Neuronal stem cell (in vitro differentiated cells): ENCODE results near the gene MYL3.

Source experiments
- DNase-seq: peaks from one replicate; pipeline ENCODE4 v3.0.0-alpha.2; 2013; ENCODE audit warnings: low spot score
- H2AFZ ChIP-seq: one replicate; pipeline ENCODE4 v1.6.1; 2013; ENCODE audit warnings: mild to moderate bottlenecking, low read length, inconsistent platforms
- H2AK5ac ChIP-seq: 2 replicates; pipeline ENCODE4 v1.6.1; 2013; ENCODE audit warnings: low read depth, mild to moderate bottlenecking, inconsistent platforms, low read length, moderate library complexity, mixed read lengths
- H2BK120ac ChIP-seq: 2 replicates; pipeline ENCODE4 v1.6.1; 2013; ENCODE audit warnings: low read depth, mild to moderate bottlenecking, inconsistent platforms, low read length, moderate library complexity, mixed read lengths
- H2BK12ac ChIP-seq: one replicate; pipeline ENCODE4 v1.6.1; 2013; ENCODE audit warnings: low read length, inconsistent platforms
- H2BK15ac ChIP-seq: 2 replicates; pipeline ENCODE4 v1.6.1; 2013; ENCODE audit warnings: mild to moderate bottlenecking, low read length, inconsistent platforms, mixed read lengths
- H2BK5ac ChIP-seq: one replicate; pipeline ENCODE4 v1.6.1; 2013; ENCODE audit warnings: inconsistent platforms, mild to moderate bottlenecking, low read length, moderate library complexity
- H3K14ac ChIP-seq: one replicate; pipeline ENCODE4 v1.6.1; 2013; ENCODE audit warnings: low read length, inconsistent platforms
- H3K18ac ChIP-seq: 2 replicates; pipeline ENCODE4 v1.6.1; 2013; ENCODE audit warnings: low read length, inconsistent platforms
- H3K23ac ChIP-seq: 2 replicates; pipeline ENCODE4 v1.6.1; 2013; ENCODE audit warnings: low read depth, mild to moderate bottlenecking, mixed read lengths, low read length, inconsistent platforms; ENCODE audit not compliant: poor library complexity
- H3K27ac ChIP-seq: replicated peaks from 3 replicates; pipeline ENCODE4 v1.5.1; 2013; ENCODE audit warnings: low read length, inconsistent platforms
- H3K27me3 ChIP-seq, 3 experiments: 2 replicates each; pipeline ENCODE4 v1.6.1; 2013; ENCODE audit warnings: low read length in 3 of 3, mild to moderate bottlenecking in 2 of 3, inconsistent platforms in 1 of 3, low read depth in 1 of 3, mixed read lengths in 1 of 3, moderate library complexity in 1 of 3; ENCODE audit not compliant: control insufficient read depth in 3 of 3, insufficient read depth in 3 of 3
- H3K36me3 ChIP-seq, 2 donors: replicated peaks in 1 of 2; 2 replicates each; pipeline ENCODE4 v1.6.1; 2013; ENCODE audit warnings: low read length in 2 of 2; ENCODE audit not compliant: control insufficient read depth in 2 of 2, insufficient read depth in 2 of 2
- H3K4ac ChIP-seq: 2 replicates; pipeline ENCODE4 v1.6.1; 2013; ENCODE audit warnings: inconsistent platforms, mild to moderate bottlenecking, low read length, moderate library complexity
- H3K4me1 ChIP-seq, 2 donors: 1 replicate in 1 of 2; 2 replicates in 1 of 2; pipeline ENCODE4 v1.6.1; 2013; ENCODE audit warnings: low read length in 2 of 2, low read depth in 1 of 2; ENCODE audit not compliant: control insufficient read depth in 2 of 2, insufficient read depth in 1 of 2
- H3K4me2 ChIP-seq: one replicate; pipeline ENCODE4 v1.6.1; 2013; ENCODE audit warnings: mild to moderate bottlenecking, low read length, inconsistent platforms; ENCODE audit not compliant: insufficient read depth, poor library complexity, severe bottlenecking
- H3K4me3 ChIP-seq, 2 donors: 2 replicates each; pipeline ENCODE4 v1.5.1; 2013; ENCODE audit warnings: low read length in 2 of 2, mild to moderate bottlenecking in 2 of 2, inconsistent platforms in 1 of 2, moderate library complexity in 1 of 2
- H3K79me1 ChIP-seq: one replicate; pipeline ENCODE4 v1.6.1; 2013; ENCODE audit warnings: low read depth, mild to moderate bottlenecking, inconsistent platforms, low read length, moderate library complexity
- H3K9ac ChIP-seq: one replicate; pipeline ENCODE4 v1.6.1; 2013; ENCODE audit warnings: mild to moderate bottlenecking, low read depth, low read length, inconsistent platforms; ENCODE audit not compliant: poor library complexity
- H3K9me3 ChIP-seq, 2 donors: replicated peaks in 1 of 2; 2 replicates each; pipeline versions ENCODE3 to v1.6.1; 2013; ENCODE audit warnings: low read length in 2 of 2, mild to moderate bottlenecking in 2 of 2, inconsistent platforms in 1 of 2, low read depth in 1 of 2, mixed read lengths in 1 of 2, moderate library complexity in 1 of 2; ENCODE audit not compliant: control insufficient read depth in 2 of 2, insufficient read depth in 1 of 2
- H4K8ac ChIP-seq: one replicate; pipeline ENCODE4 v1.6.1; 2013; ENCODE audit warnings: low read depth, mild to moderate bottlenecking, inconsistent platforms, low read length, moderate library complexity
- H4K91ac ChIP-seq: one replicate; pipeline ENCODE4 v1.6.1; 2013; ENCODE audit warnings: low read length, low read depth, mild to moderate bottlenecking, inconsistent platforms; ENCODE audit not compliant: poor library complexity
- WGBS, 2 donors: extraction: QIAGEN DNeasy Blood & Tissue Kit; methylation state at CpG; one replicate each; pipeline ENCODE4 v1.1.7; 2013; ENCODE audit warnings: missing lambda C conversion rate in 2 of 2, mixed read lengths in 1 of 2; ENCODE audit not compliant: insufficient read length in 2 of 2, insufficient replicate concordance in 1 of 2; ENCODE audit errors: extremely low coverage in 2 of 2; 5-methylcytosine and 5-hydroxymethylcytosine counted together

Gene MYL3

DNA sequence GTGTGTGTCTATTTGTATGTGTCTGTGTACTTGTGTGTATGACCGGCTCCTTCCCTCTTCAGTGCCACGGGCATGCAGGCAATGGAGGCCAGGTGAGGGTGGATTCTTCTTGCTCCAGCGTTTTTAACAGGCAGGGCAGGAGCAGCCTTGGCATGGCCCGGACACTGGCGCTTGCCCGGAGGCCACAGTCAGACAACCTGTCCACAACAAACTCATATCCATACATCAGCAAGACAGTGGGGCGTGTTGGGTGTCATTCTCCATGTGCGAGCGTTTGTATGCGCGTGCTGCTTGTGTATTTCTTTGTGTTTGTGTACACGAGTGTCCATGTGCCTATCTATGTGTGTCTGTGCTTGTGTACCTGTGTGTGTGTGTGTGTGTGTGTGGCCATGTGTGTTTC lies 44.0 kb upstream of the MYL3 start:
- no peak overlapping the region for H4K8ac ChIP-seq
- H3K36me3 ChIP-seq: peaks cover 0 to 2% of the 10 kb centered on the region in 2 donors
- H2BK12ac ChIP-seq: no peak overlapping the region
- no CpG with 5 or more reads among the region's 12 CpGs for WGBS, 2 donors
- no peak overlapping the region for H2BK15ac ChIP-seq
- H2AK5ac ChIP-seq: no peak overlapping the region
- no peak overlapping the region for H3K9ac ChIP-seq
- no peak for DNase-seq
- no peak overlapping the region for H3K27ac ChIP-seq
- H3K4me3 ChIP-seq: no peak overlapping the region
- H3K23ac ChIP-seq: no peak overlapping the region
- no peak overlapping the region for H2AFZ ChIP-seq
- no peak overlapping the region for H3K18ac ChIP-seq
- peaks cover 0 to 5% (median 3%) of the 10 kb centered on the region in 3 experiments for H3K27me3 ChIP-seq
- no peak overlapping the region for H3K14ac ChIP-seq
- H4K91ac ChIP-seq: no peak overlapping the region
- no peaks in the 10 kb centered on the region for H3K9me3 ChIP-seq
- no peak overlapping the region for H3K4me2 ChIP-seq
- H3K4me1 ChIP-seq: peaks cover 0 to 4% of the 10 kb centered on the region in 2 donors
- no peaks in the 10 kb centered on the region for H3K79me1 ChIP-seq
- H2BK5ac ChIP-seq: no peak overlapping the region
- no peak overlapping the region for H2BK120ac ChIP-seq
- no peak overlapping the region for H3K4ac ChIP-seq

DNA sequence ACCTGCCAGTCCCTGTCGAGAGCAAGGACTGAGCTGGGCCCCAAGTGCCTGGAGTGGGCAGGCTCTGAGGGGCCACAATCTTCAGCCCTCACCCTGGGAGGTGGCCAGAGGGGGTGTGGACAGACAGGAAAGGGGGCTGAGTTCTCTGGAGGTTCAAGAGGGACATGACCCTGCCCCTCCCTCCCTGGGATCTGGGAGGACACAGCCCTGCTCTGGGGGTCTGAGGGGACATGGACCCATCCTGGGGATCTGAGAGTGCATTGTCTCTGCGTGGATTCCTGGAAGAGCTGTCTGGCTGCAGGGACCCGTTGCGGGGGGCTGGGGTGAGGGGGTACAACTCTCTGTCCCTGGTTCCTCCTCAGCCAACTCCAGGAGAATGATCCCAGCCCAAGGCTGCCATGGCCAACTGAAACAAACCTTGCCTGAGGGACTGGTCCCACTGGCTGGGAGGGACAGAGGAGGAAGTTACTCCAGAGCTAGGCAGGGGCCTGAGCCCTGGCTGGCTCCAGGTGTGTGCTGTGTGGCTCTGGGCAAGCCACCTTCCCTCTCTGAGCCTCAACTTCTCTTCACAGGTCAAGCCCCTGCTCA lies 43.3 kb upstream of the MYL3 start:
- peak overlapping the region; percentile 44 for H2AK5ac ChIP-seq
- no peak overlapping the region for H3K4ac ChIP-seq
- H2BK12ac ChIP-seq: no peak overlapping the region
- H4K91ac ChIP-seq: no peak overlapping the region
- no peaks in the 10 kb centered on the region for H3K9me3 ChIP-seq
- peak overlapping the region; percentile 41 for H2BK15ac ChIP-seq
- H3K9ac ChIP-seq: no peak overlapping the region
- DNase-seq: no peak
- H2AFZ ChIP-seq: no peak overlapping the region
- no peak overlapping the region for H2BK5ac ChIP-seq
- peak overlapping the region; percentile 14 for H3K18ac ChIP-seq
- H3K23ac ChIP-seq: no peak overlapping the region
- no peak overlapping the region for H2BK120ac ChIP-seq
- H3K27ac ChIP-seq: no peak overlapping the region
- H3K14ac ChIP-seq: no peak overlapping the region
- H3K36me3 ChIP-seq: peaks cover 0 to 2% of the 10 kb centered on the region in 2 donors
- no peaks in the 10 kb centered on the region for H3K79me1 ChIP-seq
- peaks cover 0 to 5% (median 3%) of the 10 kb centered on the region in 3 experiments for H3K27me3 ChIP-seq
- no peak overlapping the region for H4K8ac ChIP-seq
- H3K4me2 ChIP-seq: no peak overlapping the region
- H3K4me3 ChIP-seq: no peak overlapping the region
- WGBS, 2 donors: no CpG with 5 or more reads among the region's 4 CpGs
- H3K4me1 ChIP-seq: peaks cover 0 to 4% of the 10 kb centered on the region in 2 donors

DNA sequence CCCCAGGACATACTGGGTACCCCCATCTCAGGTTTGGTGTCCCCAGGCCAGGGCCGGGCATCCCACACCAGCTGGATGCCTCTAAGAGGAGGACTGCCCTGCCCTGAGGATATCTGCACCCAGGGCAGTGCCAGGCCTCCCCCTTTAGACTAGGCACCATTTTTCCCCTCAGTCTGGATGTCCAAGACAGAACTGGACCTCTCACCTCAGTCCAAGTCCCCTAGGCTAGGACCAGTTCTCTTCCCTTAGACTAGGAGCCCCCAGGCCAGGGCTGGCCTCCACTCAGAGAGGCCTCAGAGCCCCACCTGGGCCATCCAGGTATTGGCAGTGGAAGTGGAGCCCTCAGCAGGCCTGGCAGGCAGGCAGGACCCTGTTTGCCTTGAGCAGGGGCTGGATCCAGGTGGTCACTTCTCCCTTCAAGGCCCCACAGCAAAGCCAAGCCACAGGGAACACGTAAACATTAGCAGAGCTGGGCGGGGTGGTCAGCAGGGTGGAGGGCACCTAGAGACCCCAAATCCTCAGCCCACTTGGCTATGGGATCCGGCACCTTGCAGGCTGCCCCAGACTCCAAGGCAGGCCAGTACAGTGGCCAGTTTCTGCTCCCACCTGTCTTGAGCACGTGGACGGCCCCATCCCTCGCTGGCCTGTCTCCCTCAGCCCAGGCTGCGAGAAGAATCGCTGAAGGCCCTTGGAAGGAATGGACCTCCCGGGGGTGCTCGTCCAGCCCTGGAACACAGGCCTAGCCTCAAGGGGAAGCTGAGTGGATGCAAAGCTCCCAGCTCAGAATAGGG lies 42.6 kb upstream of the MYL3 start:
- Histone ChIP-seq H2BK5ac (no peak overlapping the region), H2BK12ac (no peak overlapping the region), H3K4me3 (no peak overlapping the region), H3K36me3 (peaks cover 0 to 2% of the 10 kb centered on the region in 2 donors), H3K27ac (no peak overlapping the region), H4K8ac (no peak overlapping the region), H3K9me3 (no peaks in the 10 kb centered on the region), H2BK15ac (no peak overlapping the region), H3K27me3 (peaks cover 0 to 5% (median 3%) of the 10 kb centered on the region in 3 experiments), H4K91ac (no peak overlapping the region), H3K79me1 (no peaks in the 10 kb centered on the region), H2AFZ (no peak overlapping the region), H3K4me1 (peaks cover 0 to 4% of the 10 kb centered on the region in 2 donors), H3K4ac (peak overlapping the region; percentile 72), H3K18ac (peak overlapping the region; percentile 61), H3K23ac (no peak overlapping the region), H3K4me2 (no peak overlapping the region), H3K9ac (no peak overlapping the region), H3K14ac (no peak overlapping the region), H2AK5ac (peak overlapping the region; percentile 44), H2BK120ac (no peak overlapping the region)
- no peak for DNase-seq
- no CpG with 5 or more reads among the region's 11 CpGs for WGBS, 2 donors

DNA sequence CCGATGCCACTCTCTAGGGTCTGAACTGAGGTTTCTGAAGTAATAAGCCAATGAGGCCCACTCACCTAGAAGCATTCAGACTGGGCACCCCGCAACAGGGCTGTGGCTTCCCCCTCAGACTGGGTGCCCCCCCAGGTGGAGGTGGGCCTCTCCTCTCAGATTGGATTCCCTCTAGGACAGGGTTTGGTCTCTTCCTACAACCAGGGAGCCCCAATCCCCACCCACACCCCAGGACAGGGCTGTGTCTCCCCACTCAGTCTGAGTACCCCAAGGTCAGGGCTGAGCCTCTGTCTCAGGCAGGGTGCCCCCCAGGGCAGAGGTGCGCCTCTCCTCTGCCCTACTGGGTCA lies 41.9 kb upstream of the MYL3 start:
- Histone ChIP-seq H3K27me3 (peaks cover 0 to 5% (median 3%) of the 10 kb centered on the region in 3 experiments), H3K4ac (no peak overlapping the region), H2AFZ (no peak overlapping the region), H4K91ac (no peak overlapping the region), H3K18ac (no peak overlapping the region), H3K23ac (no peak overlapping the region), H3K4me2 (no peak overlapping the region), H3K9ac (no peak overlapping the region), H3K4me3 (no peak overlapping the region), H3K36me3 (peaks cover 0 to 2% of the 10 kb centered on the region in 2 donors), H2BK5ac (no peak overlapping the region), H3K4me1 (peaks cover 0 to 4% of the 10 kb centered on the region in 2 donors), H3K14ac (no peak overlapping the region), H3K27ac (no peak overlapping the region), H3K79me1 (peaks cover 2% of the 10 kb centered on the region), H4K8ac (no peak overlapping the region), H3K9me3 (peaks cover 0 to 2% of the 10 kb centered on the region in 2 donors), H2AK5ac (peak overlapping the region; percentile 40), H2BK120ac (no peak overlapping the region), H2BK12ac (no peak overlapping the region), H2BK15ac (no peak overlapping the region)
- no CpG with 5 or more reads among the region's 3 CpGs for WGBS, 2 donors
- no peak for DNase-seq
